ENCODE measurements around the gene KLC1.

Gene KLC1

DNA sequence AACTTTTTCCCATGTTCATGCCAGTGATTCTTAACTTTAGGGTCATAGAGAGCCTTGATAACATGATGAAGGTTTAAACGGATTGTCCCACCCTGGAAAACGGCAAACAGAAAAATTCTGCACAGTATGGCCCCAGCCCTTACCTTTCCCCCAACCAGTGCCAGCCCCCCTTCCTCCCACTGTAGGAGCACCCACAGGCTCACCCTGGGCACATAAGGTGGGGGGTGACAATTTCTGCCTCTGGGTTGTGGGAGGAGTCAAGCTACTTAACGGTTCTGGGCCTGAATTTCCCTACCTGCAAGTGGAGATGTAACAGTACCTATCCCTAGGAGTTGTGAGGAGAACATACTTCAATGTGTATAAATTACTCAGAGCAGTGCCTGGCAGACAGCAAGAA is 68.2 kb downstream of the KLC1 start:
- TF ChIP-seq, protein P1, sequence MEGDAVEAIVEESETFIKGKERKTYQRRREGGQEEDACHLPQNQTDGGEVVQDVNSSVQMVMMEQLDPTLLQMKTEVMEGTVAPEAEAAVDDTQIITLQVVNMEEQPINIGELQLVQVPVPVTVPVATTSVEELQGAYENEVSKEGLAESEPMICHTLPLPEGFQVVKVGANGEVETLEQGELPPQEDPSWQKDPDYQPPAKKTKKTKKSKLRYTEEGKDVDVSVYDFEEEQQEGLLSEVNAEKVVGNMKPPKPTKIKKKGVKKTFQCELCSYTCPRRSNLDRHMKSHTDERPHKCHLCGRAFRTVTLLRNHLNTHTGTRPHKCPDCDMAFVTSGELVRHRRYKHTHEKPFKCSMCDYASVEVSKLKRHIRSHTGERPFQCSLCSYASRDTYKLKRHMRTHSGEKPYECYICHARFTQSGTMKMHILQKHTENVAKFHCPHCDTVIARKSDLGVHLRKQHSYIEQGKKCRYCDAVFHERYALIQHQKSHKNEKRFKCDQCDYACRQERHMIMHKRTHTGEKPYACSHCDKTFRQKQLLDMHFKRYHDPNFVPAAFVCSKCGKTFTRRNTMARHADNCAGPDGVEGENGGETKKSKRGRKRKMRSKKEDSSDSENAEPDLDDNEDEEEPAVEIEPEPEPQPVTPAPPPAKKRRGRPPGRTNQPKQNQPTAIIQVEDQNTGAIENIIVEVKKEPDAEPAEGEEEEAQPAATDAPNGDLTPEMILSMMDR (IDR thresholded peaks at IDR 0.05; ENCODE audit: extremely low read depth, missing control alignments) = no peak
- no peak for DNase-seq (ENCODE audit: low spot score)

DNA sequence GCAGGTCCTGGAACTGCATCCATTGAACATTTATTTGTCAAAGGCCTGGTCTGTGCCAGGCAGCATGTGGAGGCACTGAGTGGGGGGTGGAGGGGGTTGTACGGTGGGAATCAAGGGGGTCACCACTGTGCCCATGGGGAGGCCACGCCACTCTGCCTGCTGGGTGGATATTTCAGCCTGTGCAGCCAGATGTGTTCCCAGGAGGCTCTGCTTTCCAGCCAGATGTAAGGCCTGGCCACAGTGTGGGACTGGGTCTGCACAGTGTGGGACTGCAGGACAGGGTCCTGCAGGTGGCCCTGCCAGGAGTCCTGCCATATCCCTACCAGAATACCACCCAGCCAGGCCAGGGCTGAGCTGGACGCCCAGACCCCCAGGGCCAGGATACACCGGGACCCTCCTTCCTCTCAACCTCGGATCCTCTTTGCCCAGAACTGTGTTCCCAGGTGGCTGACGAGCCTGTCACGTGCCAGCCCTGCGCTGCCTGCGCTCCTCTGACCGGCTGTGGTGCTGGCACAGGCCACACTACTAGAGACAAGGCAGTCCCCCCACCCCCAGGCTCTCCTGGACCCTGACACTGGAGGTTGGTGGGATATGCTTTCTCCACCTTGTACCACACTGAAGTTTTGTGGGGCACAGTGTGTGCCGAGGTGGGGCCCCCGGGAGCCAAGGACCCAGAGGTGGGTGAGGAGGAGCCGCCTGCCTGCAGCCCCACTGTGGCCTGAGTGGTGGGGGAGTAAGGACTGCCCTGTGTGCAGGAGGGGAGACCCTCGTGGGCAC is 68.8 kb downstream of the KLC1 start:
- TF ChIP-seq, protein P1 (IDR thresholded peaks at IDR 0.05; ENCODE audit: extremely low read depth, missing control alignments) = no peak
- DNase-seq (ENCODE audit: low spot score) = no peak

DNA sequence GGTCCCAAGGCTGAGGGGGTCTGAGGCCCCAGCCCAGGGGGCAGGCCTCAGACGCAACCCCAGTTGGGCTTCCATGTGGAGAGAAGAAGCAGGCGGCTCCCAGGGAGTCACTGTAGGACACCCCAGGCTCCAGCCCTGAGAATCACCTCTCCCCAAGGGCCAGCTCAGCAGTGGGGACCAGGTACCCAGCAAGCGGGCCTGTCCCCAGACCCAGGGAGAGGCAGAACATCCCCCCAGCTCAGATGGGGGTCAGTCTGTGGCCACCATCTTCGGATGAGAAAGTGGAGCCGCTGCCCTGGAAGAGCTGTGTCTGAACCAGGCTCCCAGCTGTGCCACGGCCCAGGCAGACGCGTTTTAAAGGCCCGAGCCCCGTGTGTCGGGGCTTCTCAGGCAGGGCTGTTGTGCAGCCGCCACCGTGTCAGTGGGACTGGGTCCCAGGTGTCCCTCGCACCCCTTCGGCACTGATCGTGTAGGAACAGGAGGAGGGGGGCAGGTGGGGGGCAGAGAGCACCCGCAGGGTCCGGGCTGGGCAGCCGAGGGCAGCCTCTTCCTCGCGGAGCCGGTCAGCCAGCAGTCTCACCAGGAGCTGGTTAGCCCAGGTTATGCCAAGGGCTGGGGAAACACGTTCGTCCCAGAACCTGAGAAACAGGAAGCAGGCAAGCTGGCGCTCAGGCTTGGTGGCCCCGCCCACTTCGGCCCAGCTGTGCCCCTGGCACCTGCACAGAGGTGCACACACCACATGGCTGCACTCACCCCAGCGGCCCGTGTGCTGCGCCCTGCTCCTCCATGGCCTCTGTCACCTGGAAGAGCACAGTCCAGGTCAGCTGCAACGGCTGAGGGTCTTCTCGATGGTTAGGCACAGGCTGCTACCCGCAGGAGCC is 69.6 kb downstream of the KLC1 start:
- TF ChIP-seq, protein P1 (IDR thresholded peaks at IDR 0.05; ENCODE audit: extremely low read depth, missing control alignments) = no peak
- DNase-seq (ENCODE audit: low spot score) = no peak

DNA sequence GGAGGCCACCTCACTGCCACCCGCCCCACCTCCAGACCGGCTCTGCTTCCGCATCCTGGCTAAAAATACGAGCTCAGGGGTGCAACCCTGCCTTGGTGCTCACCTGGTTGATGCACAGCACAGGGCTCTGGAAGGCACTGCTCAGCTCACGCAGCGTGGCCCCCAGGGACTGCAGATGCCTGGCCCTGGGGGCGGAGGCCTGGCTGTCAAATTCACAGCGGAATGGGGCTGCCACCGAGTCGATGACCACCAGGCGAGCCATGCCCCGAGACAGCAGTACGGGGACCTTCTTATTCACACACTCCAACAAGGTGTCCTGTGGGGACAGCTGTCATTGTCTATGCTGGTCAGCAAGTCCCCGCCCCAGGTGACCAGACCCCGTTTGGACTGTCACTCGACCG is 70.2 kb downstream of the KLC1 start:
- TF ChIP-seq, protein P1 (IDR thresholded peaks at IDR 0.05; ENCODE audit: extremely low read depth, missing control alignments) = no peak
- no peak for DNase-seq (ENCODE audit: low spot score)

- TF ChIP-seq, protein P1 (IDR thresholded peaks at IDR 0.05; ENCODE audit: extremely low read depth, missing control alignments) = no peak
- DNase-seq (ENCODE audit: low spot score) = no peak
These were observed 71.1 kb downstream of the KLC1 start for GRCh38 chr14:103699901-103700752.

DNA sequence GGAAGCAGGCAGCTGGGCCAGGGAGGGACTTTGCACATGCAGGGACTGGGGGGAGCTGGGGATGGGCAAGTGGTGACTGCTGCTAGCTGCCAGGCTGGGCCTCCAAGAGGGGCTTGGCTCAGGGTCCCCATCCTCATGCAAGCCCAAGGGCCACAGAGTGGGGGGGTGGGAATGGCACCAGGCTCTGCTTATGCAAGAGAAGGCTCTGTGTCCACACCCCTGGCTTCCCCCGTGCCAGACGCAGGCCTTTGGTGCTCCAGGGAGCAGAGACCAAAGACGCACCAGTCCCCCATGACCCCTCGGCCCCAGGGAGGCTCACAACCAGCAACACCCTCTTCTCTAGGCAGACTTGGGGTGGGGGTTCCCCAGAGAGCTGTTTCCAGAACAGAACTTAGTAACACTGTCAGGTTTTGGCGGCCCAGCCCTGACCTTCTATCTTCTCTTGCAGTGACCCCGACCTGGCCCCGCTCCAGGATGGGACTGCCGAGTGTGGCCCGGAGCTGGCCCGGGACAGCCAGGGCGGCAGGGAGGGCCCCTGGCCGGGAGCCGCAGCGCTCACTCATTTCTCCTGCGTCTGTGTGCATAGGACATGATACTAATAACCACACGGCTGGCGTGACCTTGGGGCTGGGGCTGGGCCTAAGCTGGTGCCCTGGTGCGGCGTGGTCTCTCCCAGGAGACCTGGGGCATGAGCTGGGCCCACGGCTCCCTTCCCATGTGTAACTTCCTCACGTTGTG is 71.9 kb downstream of the KLC1 start:
- TF ChIP-seq, protein P1 (IDR thresholded peaks at IDR 0.05; ENCODE audit: extremely low read depth, missing control alignments) = no peak
- no peak for DNase-seq (ENCODE audit: low spot score)
